NCI-H82 (cell line): ENCODE results near the gene LIPH.
"Not testable (repeated sequence)": the region's sequence is repeated elsewhere in the genome, so short reads cannot be mapped to it uniquely, and the experiment has no call there.

Experiments used
- DNase-seq: peaks from one replicate; lab custom pipeline; 2025; lab: John Stamatoyannopoulos, UW

Gene LIPH

GRCh38 chr3:185486394-185486793 lies 66.0 kb downstream of the LIPH start:
- no peak for DNase-seq

DNA sequence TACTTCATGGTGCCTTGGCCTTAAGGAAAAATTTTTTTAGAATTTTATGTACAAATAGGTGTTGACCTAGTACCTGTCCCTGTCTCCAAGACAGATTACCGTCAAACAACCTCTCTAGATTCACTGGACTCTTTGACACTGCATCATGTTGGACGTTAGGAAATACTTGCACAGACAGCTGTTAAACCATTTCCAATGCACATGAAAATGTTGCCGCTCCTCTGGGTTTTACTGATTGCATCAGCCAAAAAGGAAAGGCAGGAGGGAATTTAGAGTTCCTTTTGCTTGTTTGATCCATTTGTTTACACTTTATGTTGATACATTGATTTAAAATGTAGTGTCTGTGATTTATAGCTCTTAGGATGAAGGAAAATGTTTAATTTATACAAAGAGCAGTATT lies 68.1 kb downstream of the LIPH start:
- DNase-seq = no peak

- DNase-seq = no peak
Measured at GRCh38 chr3:185479373-185479945, 72.9 kb downstream of the LIPH start.

GRCh38 chr3:185477316-185477715 lies 75.1 kb downstream of the LIPH start:
- DNase-seq = no peak

GRCh38 chr3:185474922-185475321 lies 77.5 kb downstream of the LIPH start:
- not testable (repeated sequence) for DNase-seq

DNA sequence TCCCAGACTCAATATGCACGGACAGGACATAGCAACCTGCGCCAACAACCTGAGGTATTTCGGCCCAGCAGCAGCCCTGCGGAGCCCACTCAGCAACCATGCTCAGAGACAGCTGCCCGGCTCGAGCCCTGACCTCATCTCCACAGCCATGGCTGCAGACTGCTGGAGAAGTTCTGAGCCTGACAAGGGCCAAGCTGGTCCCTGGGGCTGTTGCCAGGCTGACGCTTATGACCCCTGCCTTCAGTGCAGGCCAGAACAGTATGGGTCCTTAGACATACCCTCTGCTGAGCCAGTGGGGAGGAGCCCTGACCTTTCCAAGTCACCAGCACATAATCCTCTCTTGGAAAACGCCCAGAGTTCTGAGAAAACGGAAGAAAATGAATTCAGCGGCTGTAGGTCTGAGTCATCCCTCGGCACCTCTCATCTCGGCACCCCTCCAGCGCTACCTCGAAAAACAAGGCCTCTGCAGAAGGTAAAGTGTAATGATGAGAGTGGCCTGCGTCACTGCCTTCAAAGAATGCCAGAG lies 79.0 kb downstream of the LIPH start:
- no peak for DNase-seq

GRCh38 chr3:185470323-185470722 lies 82.1 kb downstream of the LIPH start:
- no peak for DNase-seq

- DNase-seq = no peak
Measured at GRCh38 chr3:185469542-185469941, 82.8 kb downstream of the LIPH start.

- DNase-seq = not testable (repeated sequence)
Measured at GRCh38 chr3:185466123-185466522, 86.3 kb downstream of the LIPH start.

DNA sequence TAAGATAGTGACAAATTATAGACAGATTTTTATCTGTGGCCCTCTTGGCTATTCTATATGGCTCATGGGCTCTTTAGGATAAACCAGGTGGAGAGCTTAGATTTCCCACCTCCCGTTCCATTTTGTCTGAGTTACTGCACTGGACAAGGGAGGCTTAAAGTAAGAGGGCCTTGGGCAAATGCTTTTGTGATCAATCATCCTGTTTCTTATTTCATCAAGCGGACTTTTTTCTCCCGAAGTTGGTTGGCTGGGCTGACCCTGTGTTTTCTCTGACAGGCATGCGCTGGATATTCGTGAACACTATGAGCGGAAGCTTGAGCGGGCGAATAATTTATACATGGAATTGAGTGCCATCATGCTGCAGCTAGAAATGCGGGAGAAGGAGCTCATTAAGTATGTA lies 86.9 kb downstream of the LIPH start:
- DNase-seq = no peak

- DNase-seq = peak; percentile 46
Measured at GRCh38 chr3:185460719-185461350, 91.6 kb downstream of the LIPH start.

GRCh38 chr3:185460309-185460708 lies 92.1 kb downstream of the LIPH start:
- no peak for DNase-seq

GRCh38 chr3:185457376-185457775 lies 95.0 kb downstream of the LIPH start:
- DNase-seq = no peak
